Activated CD8-positive, alpha-beta memory T cell treated with anti-CD3 and anti-CD28 coated beads for 36 hours (primary cell): ENCODE data around the gene BLOC1S4. TPM values are rescaled to one million over a fixed set of nuclear protein-coding genes. Genes with fewer than 3 reads are reported as not detected.

ENCODE experiments used
- CTCF ChIA-PET: fragments of 350-600 bp; sonication (Branson Sonifier 250); formaldehyde crosslinking; loops from one replicate; lab custom pipeline; 2021; ENCODE audit warnings: antibody characterized with exemption; lab: Charles Lee
- POLR2A ChIA-PET: fragments of 350-600 bp; sonication (Branson Sonifier 250); formaldehyde crosslinking; loops from one replicate; lab custom pipeline; 2021; ENCODE audit warnings: antibody characterized with exemption; lab: Charles Lee
- total RNA-seq, 2 experiments: library from RNA; stranded (reverse); gene quantifications; one replicate each; pipeline ENCODE4 v1.2.3, GENCODE V29; 2021

Gene BLOC1S4
- total RNA-seq, 2 experiments from 2014 or later, result 21.6 to 22.2 TPM

DNA sequence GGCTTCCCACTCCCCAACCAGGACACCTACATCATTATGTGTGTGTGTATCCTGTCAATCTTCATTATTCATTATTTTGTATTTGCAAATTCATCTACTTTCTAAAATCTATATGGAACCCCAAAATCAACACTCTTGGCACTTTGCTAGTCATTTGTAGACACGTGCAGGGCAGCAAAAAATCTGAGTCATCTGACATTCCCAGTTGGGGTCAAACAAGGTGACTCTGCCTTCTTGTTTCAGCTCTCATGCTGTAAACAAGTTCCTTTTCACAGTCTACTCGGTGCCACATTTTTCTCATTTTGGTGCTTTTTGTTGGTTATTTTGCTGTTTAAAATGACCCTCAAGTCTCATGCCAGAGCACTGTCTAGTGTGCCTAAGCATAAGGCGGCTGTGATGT lies 12.2 kb upstream of the BLOC1S4 start:
- CTCF ChIA-PET, result interaction anchor here (0.9 to 5.2 kb wide), 5 partner anchors 10 to 170 kb away, joined by 3 to 23 read pairs (median 3); a partner anchor contains a TSS
- POLR2A ChIA-PET, result interaction anchor here (1.8 kb wide), 1 partner anchor 30 kb away, joined by 10 read pairs; a partner anchor contains a TSS

DNA sequence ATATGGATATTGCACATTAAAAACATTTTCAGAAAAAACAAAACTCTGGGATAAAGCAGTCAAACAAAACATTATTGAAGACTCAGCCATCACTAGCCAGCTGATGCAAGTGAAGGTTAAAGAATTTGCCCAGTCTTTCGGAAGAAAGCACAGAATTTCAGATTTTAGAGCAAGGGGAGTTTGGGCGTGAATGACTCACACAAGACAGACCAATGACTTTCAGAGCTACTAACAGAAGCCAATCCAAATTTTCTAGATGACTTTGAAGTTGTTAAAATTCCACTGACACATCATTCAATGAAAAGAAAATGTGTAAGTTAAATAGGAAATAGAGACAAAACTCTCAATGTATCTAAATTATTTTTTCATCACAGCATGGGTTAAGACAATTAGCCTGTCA lies 10.3 kb upstream of the BLOC1S4 start:
- ChIA-PET CTCF (interaction anchor here (1.7 to 5.2 kb wide), 3 partner anchors 15 to 31 kb away, joined by 5 to 23 read pairs (median 10); a partner anchor contains a TSS), POLR2A (interaction anchor here (0.7 to 1.1 kb wide), 2 partner anchors 32 to 65 kb away, joined by 4 to 5 read pairs; partner anchors contain the start of gene MRFAP1)

DNA sequence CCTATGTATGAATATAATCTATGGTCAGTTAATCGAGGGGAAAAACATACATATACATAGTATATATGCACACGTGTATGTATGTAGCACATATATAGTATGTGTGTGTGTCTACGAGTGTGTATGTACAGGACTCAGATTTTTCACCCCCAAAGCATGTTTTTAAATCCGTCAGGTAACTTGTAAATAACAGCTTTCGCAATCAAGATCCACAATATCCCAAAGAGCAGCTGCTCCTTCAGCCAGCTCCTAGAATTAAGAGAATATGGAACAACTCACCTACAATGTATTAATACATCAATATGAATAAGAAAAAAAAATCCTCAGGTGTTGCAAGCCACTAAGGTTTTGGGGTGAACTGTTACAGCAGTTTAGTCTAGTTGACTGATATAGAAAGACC lies 9.8 kb upstream of the BLOC1S4 start:
- POLR2A ChIA-PET, result interaction anchor here (1.1 kb wide), 1 partner anchor 33 kb away, joined by 5 read pairs; a partner anchor contains a TSS
- CTCF ChIA-PET, result interaction anchor here (0.7 to 5.2 kb wide), 3 partner anchors 25 to 42 kb away, joined by 3 to 23 read pairs (median 5); a partner anchor contains a TSS

DNA sequence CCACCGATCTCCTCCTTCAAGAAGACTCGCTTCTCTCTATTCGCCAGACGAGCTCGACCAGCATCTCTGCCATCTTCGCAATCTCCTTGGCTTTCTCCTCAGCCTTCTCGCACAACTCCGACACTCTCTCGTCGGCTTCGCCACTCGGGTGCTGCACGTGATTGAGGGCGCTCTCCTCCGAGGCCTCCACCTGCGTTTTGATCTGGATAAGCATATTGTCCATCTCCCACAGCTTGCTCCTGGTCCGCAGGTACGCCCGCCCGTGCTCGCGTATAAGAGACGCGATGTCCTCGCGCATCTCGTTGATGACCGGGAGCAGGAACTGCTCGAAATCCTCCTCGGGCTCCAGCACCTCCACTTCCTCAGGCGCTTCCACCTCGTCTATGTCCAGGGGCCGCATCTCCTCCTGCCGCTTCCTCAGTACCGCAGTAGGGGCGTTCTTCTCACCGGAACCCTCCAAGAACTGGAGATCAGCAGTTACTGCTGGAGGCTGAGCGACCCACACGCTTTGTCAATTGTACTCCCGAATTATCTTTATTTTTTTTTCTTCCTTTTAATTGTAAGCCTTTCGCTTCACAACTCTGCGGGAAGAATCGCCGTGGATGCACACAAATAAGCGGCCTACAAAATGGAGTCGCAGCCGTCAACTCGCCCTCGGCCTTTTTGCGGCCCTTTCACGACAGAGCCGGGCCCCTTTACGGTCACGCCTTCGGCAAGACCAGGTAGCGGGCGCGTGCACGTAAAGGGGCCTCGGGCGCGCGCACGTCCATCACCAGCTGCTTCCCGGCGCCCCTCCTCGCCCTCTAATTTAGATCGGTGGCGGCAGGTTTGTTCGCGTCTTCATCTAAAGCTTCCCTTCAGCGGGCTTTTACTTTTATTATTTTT lies 6.5 kb upstream of the BLOC1S4 start, which contains the start of gene MRFAP1L1:
Gene MRFAP1L1 (minus strand): TSS at position 636 of the 885 bp plus-strand sequence. CDS start 236 bp downstream, at position 400.
- POLR2A ChIA-PET, result interaction anchor here (1.0 to 3.4 kb wide), 4 partner anchors 19 to 358 kb away, joined by 3 to 20 read pairs (median 4); partner anchors contain the start of genes GRPEL1 and MRFAP1

DNA sequence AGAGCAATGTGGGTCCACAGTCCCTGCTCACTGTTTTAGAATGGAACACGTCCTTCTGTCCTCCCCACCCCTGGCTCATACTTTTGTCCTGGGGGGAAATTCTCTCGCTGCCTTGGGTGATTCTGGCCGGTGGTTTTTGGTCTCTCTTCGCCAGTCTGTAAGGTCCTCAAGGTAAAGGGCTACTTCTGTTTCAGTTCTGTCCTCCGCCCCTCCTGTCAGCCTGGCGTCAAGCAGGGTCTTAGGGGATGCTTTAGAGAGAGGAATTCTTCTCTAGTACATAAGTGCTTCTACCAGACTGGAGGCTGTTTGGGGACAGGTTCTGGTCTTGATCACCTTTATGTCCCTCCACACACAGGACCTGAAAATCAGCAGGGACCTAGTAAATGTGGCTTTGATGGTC lies 5.7 kb upstream of the BLOC1S4 start:
- CTCF ChIA-PET, result interaction anchor here (1.2 to 2.5 kb wide), 4 partner anchors 9 to 36 kb away, joined by 4 to 8 read pairs (median 6); a partner anchor contains a TSS

More for the DNA sequence above, 6.5 kb upstream of the BLOC1S4 start, which contains the start of gene MRFAP1L1:
- CTCF ChIA-PET, result interaction anchor here (1.2 to 2.5 kb wide), 7 partner anchors 8 to 199 kb away, joined by 3 to 8 read pairs (median 4); a partner anchor contains a TSS

DNA sequence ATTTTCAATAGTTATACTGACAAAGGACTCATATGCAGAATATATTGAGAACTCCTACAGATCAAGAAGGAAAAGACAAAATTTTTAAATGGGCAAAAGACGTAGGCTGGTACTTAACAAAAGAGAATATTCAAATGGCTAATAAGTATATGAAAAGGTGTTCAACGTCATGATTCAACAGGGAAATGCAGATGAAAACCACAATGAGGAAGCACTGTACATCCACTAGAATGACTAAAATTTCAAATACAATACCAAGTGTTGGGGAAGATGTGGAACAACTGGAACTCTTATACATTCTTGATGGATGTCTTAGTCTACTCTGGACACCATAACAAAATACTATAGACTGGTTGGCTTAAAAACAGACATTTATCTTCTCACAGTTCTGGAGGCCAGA lies 5.0 kb upstream of the BLOC1S4 start:
- CTCF ChIA-PET, result interaction anchor here (1.4 to 2.5 kb wide), 3 partner anchors 9 to 37 kb away, joined by 4 to 8 read pairs (median 6); a partner anchor contains a TSS
- POLR2A ChIA-PET, result no interaction called here

More for the DNA sequence above, 5.7 kb upstream of the BLOC1S4 start:
- POLR2A ChIA-PET, result interaction anchor here (1.0 to 3.4 kb wide), 3 partner anchors 20 to 357 kb away, joined by 3 to 20 read pairs (median 4); partner anchors contain the start of gene GRPEL1

DNA sequence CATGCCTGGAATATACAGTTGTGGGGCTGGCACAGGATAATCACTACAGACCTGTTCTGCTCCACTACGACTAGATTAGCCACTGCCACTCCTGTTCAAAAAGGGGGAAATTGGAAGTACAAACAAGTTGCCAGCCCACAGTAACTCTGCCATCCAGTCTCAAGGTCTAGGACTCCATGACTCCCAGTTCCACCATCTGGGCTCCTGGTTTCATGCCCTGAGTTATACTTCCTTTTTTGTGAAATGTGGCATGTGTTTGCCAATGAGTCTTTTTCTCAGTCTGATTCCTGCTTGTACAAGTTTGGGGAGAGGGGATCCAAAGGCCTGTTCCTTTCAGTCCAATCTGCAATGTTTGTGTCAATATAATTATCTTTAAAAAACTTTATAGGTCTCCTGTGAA lies 1.0 kb upstream of the BLOC1S4 start:
- CTCF ChIA-PET, result interaction anchor here (1.0 to 7.0 kb wide), 3 partner anchors 40 to 159 kb away, joined by 3 to 90 read pairs (median 3); no protein-coding TSS in a partner anchor
- POLR2A ChIA-PET, result interaction anchor here (0.6 to 1.5 kb wide), 2 partner anchors 24 to 115 kb away, joined by 6 read pairs; no protein-coding TSS in a partner anchor

DNA sequence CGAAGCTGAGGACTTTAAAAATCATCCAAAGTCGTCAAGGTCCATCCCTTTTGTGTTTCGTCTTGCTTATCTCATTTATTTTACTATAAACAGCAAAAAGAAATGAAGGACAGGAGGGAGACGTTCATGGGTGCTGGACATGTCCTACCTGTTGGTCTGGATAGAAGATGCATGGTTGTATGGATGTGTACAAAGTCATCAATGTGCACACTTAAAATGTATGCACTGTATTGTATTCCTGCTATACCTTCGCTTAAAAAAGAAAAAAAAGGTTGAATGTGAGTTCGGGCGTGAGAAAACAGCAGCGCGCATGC lies 313 bp upstream of the BLOC1S4 start:
- ChIA-PET POLR2A (interaction anchor here (0.6 to 2.0 kb wide), 7 partner anchors 25 to 352 kb away, joined by 3 to 8 read pairs (median 5); partner anchors contain the start of genes GRPEL1 and MRFAP1), CTCF (interaction anchor here (0.8 to 7.0 kb wide), 5 partner anchors 15 to 353 kb away, joined by 3 to 90 read pairs (median 4); no protein-coding TSS in a partner anchor)

DNA sequence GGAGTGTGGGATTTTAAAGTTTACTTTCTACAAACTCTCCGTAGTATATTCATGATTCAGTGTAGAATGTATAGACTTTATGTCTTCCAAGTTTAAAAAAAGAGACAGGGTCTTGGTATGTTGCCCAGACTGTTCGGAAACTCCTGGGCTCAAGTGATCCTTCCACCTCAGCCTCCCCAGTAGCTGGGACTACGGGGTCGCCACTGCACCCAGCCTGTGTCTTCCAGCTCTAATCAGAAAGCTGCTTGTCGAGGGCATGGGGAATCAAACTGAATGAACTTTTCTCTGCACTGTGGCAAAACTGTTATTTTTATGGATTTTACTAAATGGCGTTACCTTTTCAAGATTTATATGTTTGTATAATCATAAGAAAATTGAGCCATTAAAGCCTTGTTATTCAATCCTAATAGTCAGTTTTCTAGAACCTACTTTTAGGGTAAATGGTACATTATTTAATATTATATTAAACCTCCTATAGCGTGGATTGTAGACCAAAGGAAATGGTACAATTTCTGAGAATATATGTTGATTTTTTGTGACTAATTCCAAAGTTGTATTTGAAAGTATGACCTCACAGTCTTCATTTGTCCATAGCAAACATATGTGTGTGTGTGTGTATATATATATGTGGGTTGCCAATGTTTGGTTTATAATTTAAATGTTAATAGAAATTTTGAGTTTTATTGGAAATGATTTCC lies 1.1 kb downstream of the BLOC1S4 start:
- ChIA-PET CTCF (interaction anchor here (1.3 to 7.0 kb wide), 7 partner anchors 9 to 352 kb away, joined by 3 to 90 read pairs (median 4); no protein-coding TSS in a partner anchor), POLR2A (interaction anchor here (0.9 to 2.0 kb wide), 5 partner anchors 9 to 350 kb away, joined by 3 to 7 read pairs (median 4); partner anchors contain the start of gene GRPEL1)

DNA sequence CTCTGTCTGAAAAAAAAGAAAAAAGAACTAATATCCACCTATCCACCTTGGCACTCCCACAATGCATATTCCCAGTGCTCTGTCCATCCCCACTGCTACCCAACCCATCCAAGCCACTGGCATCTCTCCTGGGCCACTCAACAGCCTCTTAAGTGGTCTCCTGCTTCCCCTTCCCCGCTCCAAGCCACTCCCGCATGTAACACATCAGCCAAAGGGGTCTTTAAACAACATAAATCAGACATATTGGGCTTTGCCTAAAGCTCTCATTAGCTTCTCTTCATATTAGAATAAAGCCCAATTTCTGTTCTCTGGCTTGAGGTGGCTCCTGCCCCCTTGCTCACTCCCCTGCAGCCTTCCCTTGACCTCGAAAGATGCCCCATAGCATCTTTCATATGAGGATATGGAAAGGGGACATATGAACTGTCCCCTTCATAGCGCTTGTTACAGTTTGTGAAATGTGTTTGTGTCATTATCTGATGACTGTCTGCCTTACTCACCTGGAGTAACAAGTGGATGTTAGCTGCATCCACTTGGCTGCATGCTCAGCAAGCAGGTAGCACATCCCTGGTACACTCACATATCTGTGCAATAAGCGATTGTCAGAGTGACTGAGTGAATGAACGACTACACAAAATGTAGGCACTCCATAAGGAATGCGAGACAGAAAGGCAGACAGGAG lies 3.1 kb downstream of the BLOC1S4 start:
- CTCF ChIA-PET, result interaction anchor here (1.1 to 7.0 kb wide), 6 partner anchors 9 to 351 kb away, joined by 3 to 90 read pairs (median 6); partner anchors contain the start of gene MRFAP1L1
- POLR2A ChIA-PET, result no interaction called here

DNA sequence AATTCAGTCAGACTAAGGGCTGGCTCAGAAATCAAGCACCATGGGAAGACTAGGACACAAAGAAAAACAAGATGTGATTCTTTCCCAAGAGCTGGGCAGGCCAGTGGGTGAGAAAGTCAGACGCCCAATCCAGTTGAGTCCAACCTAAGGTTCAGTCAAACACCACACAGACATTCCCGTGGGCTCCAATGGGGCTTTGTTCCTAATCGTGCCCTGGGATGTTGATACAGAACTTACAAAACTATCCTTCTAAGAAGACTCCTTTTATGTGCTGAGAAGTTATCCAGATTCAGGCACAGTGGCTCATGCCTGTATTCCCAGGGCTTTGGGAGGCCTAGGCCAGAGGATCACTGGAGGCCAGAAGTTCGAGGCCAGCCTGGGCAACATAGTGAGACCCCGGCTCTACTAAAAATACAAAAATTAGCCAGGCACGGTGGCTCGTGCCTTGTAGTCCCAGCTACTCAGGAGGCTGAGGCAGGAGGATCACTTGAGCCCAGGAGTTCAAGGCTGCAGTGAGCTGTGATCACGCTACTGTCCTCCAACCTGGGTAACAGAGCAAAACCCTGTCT lies 3.7 kb downstream of the BLOC1S4 start:
- POLR2A ChIA-PET, result interaction anchor here (0.6 kb wide), 1 partner anchor 179 kb away, joined by 3 read pairs; no protein-coding TSS in a partner anchor
- CTCF ChIA-PET, result interaction anchor here (0.7 to 7.0 kb wide), 20 partner anchors 10 to 352 kb away, joined by 3 to 90 read pairs (median 4); partner anchors contain the start of genes GRPEL1 and MRFAP1L1

DNA sequence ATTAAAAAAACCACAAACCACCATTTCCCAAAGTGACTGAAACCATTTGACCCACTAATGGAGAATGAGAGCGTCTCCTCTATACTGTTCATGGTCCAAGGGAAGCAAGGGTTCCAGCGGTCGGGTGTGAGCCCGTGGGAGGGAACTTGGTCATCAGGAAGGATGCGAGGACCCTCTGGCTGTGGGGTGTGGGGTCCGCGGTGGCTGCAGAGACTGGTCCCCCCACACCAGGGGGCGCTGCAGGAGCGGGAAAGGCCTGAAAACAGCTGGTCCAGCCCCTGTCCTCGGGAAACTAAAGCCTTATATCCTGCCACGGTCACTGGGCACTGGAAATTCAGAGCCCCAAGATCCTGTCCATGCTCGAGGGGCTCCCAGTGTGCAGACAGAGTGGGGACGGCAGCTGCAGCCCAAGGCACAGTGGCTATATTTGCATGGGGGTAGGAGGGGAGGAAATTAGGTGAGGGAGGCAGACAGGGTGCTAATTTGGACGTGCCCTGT lies 4.3 kb downstream of the BLOC1S4 start:
- ChIA-PET POLR2A (interaction anchor here (0.6 kb wide), 1 partner anchor 179 kb away, joined by 3 read pairs; no protein-coding TSS in a partner anchor), CTCF (interaction anchor here (0.7 to 7.0 kb wide), 27 partner anchors 9 to 352 kb away, joined by 3 to 90 read pairs (median 3); partner anchors contain the start of genes GRPEL1, MRFAP1L1 and TBC1D14)

DNA sequence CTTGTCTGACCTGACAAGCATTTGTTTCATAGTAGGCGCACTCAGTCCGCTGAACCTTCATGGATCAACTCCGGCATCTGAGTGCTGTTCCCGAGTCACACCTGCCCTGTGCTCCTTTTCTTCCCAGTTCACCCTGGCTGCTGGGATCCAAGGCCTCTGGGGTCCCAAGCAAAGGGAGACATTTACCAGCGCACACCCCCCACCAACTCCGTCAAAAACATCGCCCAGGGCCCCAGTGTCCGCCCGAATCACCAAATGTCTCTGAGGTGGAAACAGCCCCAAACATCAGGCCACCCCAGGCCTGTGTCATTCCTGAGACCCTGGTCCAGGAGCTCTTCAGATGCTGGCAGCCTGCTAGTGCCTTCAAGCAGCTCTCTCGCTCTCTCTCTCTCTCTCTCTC lies 5.1 kb downstream of the BLOC1S4 start:
- ChIA-PET CTCF (interaction anchor here (0.9 to 7.0 kb wide), 5 partner anchors 17 to 320 kb away, joined by 3 to 90 read pairs (median 5); no protein-coding TSS in a partner anchor), POLR2A (no interaction called here)

DNA sequence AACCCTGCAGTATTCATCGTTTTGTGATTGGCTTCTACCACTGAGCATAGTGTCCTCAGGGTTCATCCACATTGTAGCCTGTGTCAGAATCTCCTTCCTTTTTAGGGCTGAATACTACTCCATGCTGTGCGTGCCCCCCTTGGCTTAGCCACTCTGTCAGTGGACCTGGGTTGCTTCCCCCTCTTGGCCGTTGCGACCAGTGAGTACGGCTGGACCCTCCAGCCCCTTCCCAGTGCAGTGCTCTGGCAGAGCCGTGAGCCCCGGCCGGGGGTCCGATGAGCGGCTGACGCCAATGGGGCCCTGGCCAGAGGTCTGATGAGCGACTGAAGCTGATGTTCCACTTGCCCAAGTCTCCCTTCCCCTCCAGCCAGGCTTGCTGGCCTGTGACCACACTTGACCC lies 6.9 kb downstream of the BLOC1S4 start:
- ChIA-PET POLR2A (no interaction called here), CTCF (no interaction called here)

DNA sequence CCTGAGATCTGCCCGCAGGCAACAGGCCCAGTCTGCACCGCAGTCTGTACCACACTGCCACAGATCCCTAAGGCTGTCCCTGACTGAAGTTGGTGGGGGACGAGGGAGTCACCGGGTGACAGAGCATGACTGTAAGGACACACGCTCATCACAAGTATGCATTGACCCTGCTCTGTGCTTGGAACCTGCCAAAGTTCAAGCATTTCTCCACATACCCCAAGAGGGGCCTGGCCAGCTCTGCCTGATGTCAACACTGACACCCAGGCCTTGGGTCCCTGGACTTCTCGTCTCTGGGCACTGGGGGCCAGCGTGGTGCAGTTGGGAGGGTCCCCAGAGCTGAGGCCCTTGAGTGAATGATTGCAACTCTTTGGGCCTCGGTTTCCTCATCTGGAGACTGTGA lies 7.9 kb downstream of the BLOC1S4 start:
- POLR2A ChIA-PET, result no interaction called here

DNA sequence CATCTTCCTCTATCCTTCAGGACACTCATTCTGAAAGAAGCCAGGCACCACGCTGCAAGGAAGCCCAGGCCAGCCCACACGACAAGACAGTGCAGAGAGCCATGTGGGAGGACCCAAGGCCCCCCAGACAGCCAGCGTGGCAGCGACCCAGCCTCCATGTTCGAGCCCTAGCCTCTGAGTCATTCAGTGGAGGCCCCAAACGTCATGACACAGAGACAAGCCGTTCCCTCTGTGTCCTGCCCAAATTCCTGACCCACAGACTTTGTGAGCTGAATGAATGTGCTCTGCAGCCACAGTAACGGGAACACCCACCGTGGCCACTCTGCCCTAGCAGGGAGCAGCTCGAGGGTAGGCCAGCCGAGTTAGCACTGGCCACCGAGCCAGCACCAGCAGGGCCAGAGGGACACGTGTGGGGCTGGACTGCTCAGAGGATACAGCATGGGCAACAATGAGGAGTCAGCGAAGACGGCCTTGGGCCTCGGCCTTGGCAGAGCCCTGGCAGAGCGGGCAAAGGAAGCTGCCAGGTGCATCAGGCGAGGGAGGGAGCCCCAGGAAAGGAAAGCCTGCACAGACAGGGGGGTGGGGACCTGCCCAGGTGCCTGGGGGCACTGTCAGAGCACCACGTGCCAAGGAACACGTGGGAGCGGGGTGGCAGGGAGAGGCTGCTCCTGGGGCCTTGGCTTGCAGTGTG lies 8.6 kb downstream of the BLOC1S4 start:
- CTCF ChIA-PET, result no interaction called here
- POLR2A ChIA-PET, result no interaction called here

More for the DNA sequence above, 7.9 kb downstream of the BLOC1S4 start:
- CTCF ChIA-PET, result no interaction called here
